NCI-H2081 treated with DMSO at 0.1 percent for 48 hours (cell line): ENCODE results near the gene HEATR5A.

Source experiments
- DNase-seq: peaks from one replicate; lab custom pipeline; 2025; lab: John Stamatoyannopoulos, UW

Gene HEATR5A

GRCh38 chr14:31425905-31426304 is 5.6 kb upstream of the HEATR5A start:
- DNase-seq, result no peak

- no peak for DNase-seq
Measured at GRCh38 chr14:31421200-31421599, 850 bp upstream of the HEATR5A start.

- DNase-seq, result no peak
Measured at GRCh38 chr14:31419967-31420318, 407 bp downstream of the HEATR5A start.

GRCh38 chr14:31419179-31419966 is 977 bp downstream of the HEATR5A start:
- DNase-seq, result no peak

GRCh38 chr14:31418440-31418839 is 1.9 kb downstream of the HEATR5A start:
- no peak for DNase-seq

- DNase-seq, result no peak
Measured at GRCh38 chr14:31414190-31414833, 6.0 kb downstream of the HEATR5A start.

GRCh38 chr14:31411218-31411727 is 9.1 kb downstream of the HEATR5A start:
- DNase-seq, result no peak

- DNase-seq, result no peak
Measured at GRCh38 chr14:31410048-31410650, 10.2 kb downstream of the HEATR5A start.

GRCh38 chr14:31408421-31408820 is 11.9 kb downstream of the HEATR5A start:
- no peak for DNase-seq

GRCh38 chr14:31405599-31406232 is 14.6 kb downstream of the HEATR5A start:
- no peak for DNase-seq

- no peak for DNase-seq
Measured at GRCh38 chr14:31405106-31405505, 15.2 kb downstream of the HEATR5A start.

GRCh38 chr14:31403707-31404106 is 16.6 kb downstream of the HEATR5A start:
- no peak for DNase-seq

GRCh38 chr14:31402764-31403439 is 17.4 kb downstream of the HEATR5A start:
- no peak for DNase-seq

- DNase-seq, result no peak
Measured at GRCh38 chr14:31401369-31401932, 18.9 kb downstream of the HEATR5A start.

GRCh38 chr14:31400031-31400638 is 20.2 kb downstream of the HEATR5A start:
- no peak for DNase-seq

- no peak for DNase-seq
Measured at GRCh38 chr14:31395572-31396205, 24.7 kb downstream of the HEATR5A start.

GRCh38 chr14:31395119-31395518 is 25.2 kb downstream of the HEATR5A start:
- no peak for DNase-seq

GRCh38 chr14:31391977-31392503 is 28.3 kb downstream of the HEATR5A start:
- no peak for DNase-seq

- DNase-seq, result no peak
Measured at GRCh38 chr14:31391473-31391872, 28.9 kb downstream of the HEATR5A start.

GRCh38 chr14:31389946-31390345 is 30.4 kb downstream of the HEATR5A start:
- no peak for DNase-seq
